ENCODE results near the gene ROCK1. TPM values are rescaled to one million over a fixed set of nuclear protein-coding genes. Genes with fewer than 3 reads are reported as not detected.

Gene ROCK1
- total RNA-seq, 1 experiment from 2014 or later: 50.3 TPM

DNA sequence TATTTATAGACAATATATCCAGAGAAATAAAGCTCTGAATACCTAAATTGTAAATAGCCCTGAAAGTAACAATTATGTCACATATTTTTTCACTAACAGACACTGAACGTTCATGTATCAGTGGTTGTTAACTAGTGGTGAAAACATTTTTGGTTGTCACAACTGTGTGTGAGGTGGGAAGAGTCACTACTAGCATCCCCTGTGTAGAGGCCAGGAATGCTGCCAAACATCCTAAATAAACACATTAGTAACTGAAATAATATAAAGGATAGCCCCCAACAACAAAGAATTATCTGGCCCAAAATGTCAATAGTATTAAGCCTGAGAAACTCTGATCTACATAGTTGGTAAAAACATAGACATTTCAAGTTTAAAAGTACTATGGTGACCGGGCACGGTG lies 64.5 kb downstream of the ROCK1 start:
- H3K4me1 Mint-ChIP-seq (ENCODE audit: low read depth, unreplicated experiment): no peaks in the 10 kb centered on the region
- CTCF ChIA-PET: no interaction called here
- no peak for DNase-seq
- H3K9me3 ChIP-seq: no peaks in the 10 kb centered on the region
- H3K27me3 Mint-ChIP-seq (ENCODE audit: insufficient read depth, unreplicated experiment): no peaks in the 10 kb centered on the region
- intact Hi-C loops (cut with micrococcal nuclease; ENCODE audit: unreplicated experiment): loop anchor here (10.0 kb wide), 1 partner anchor 72 kb away; no protein-coding TSS in a partner anchor
- H3K4me1 ChIP-seq: no peaks in the 10 kb centered on the region
- no TSS peak for BruUV-seq (replicated peaks)
- no peak overlapping the region for H3K4me3 Mint-ChIP-seq (ENCODE audit: unreplicated experiment)
- no peaks in the 10 kb centered on the region for H3K27me3 ChIP-seq (replicated peaks; ENCODE audit: control insufficient read depth, insufficient read depth, low read length)
- peaks cover 5% of the 10 kb centered on the region for H3K36me3 Mint-ChIP-seq (ENCODE audit: insufficient read depth, unreplicated experiment)
- H3K36me3 ChIP-seq (ENCODE audit: control insufficient read depth, insufficient read depth, low read length): no peaks in the 10 kb centered on the region
- no peak overlapping the region for H3K27ac Mint-ChIP-seq (ENCODE audit: unreplicated experiment)
- POLR2A ChIA-PET: no interaction called here
- H3K9me3 Mint-ChIP-seq (ENCODE audit: unreplicated experiment): no peaks in the 10 kb centered on the region
- no peak overlapping the region for H3K4me3 ChIP-seq (ENCODE audit: low read depth, low read length)
- TF ChIP-seq, protein P1, sequence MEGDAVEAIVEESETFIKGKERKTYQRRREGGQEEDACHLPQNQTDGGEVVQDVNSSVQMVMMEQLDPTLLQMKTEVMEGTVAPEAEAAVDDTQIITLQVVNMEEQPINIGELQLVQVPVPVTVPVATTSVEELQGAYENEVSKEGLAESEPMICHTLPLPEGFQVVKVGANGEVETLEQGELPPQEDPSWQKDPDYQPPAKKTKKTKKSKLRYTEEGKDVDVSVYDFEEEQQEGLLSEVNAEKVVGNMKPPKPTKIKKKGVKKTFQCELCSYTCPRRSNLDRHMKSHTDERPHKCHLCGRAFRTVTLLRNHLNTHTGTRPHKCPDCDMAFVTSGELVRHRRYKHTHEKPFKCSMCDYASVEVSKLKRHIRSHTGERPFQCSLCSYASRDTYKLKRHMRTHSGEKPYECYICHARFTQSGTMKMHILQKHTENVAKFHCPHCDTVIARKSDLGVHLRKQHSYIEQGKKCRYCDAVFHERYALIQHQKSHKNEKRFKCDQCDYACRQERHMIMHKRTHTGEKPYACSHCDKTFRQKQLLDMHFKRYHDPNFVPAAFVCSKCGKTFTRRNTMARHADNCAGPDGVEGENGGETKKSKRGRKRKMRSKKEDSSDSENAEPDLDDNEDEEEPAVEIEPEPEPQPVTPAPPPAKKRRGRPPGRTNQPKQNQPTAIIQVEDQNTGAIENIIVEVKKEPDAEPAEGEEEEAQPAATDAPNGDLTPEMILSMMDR (IDR thresholded peaks at IDR 0.05; ENCODE audit: insufficient read depth in 1 of 2, low read depth in 1 of 2, low read length in 1 of 2, severe bottlenecking in 1 of 2, unreplicated experiment in 1 of 2): no peak

DNA sequence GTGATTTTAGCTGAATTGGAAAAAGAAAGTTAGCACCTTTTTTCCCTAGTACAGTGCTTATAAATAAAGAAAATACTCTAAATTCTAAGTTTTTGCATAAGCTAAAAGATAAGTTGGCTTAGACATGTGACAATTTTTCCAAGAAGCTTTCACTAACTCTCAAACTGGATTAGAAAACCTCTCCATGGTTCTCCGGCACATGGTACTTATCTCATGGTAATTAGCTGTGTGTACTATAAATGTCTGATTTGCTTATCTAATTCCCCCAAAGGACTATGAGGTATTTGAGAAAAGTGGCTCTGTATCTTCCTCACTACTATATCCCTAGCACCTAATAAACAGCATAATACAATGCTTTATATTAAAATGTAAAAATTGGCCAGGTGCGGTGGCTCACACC lies 71.1 kb downstream of the ROCK1 start:
- no peak for DNase-seq
- H3K4me1 Mint-ChIP-seq (ENCODE audit: low read depth, unreplicated experiment): no peaks in the 10 kb centered on the region
- Histone ChIP-seq H3K4me1 (no peaks in the 10 kb centered on the region), H3K9me3 (no peaks in the 10 kb centered on the region), H3K4me3 (ENCODE audit: low read depth, low read length) (no peak overlapping the region), H3K36me3 (ENCODE audit: control insufficient read depth, insufficient read depth, low read length) (no peaks in the 10 kb centered on the region), H3K27me3 (replicated peaks; ENCODE audit: control insufficient read depth, insufficient read depth, low read length) (no peaks in the 10 kb centered on the region)
- TF ChIP-seq, protein P1 (IDR thresholded peaks at IDR 0.05; ENCODE audit: insufficient read depth in 1 of 2, low read depth in 1 of 2, low read length in 1 of 2, severe bottlenecking in 1 of 2, unreplicated experiment in 1 of 2): no peak
- intact Hi-C loops (cut with micrococcal nuclease; ENCODE audit: unreplicated experiment): loop anchor here (10.0 kb wide), 1 partner anchor 66 kb away; no protein-coding TSS in a partner anchor
- H3K27ac Mint-ChIP-seq (ENCODE audit: unreplicated experiment): no peak overlapping the region
- H3K4me3 Mint-ChIP-seq (ENCODE audit: unreplicated experiment): no peak overlapping the region
- H3K9me3 Mint-ChIP-seq (ENCODE audit: unreplicated experiment): no peaks in the 10 kb centered on the region
- H3K27me3 Mint-ChIP-seq (ENCODE audit: insufficient read depth, unreplicated experiment): no peaks in the 10 kb centered on the region
- ChIA-PET POLR2A (no interaction called here), CTCF (no interaction called here)
- peaks cover 5% of the 10 kb centered on the region for H3K36me3 Mint-ChIP-seq (ENCODE audit: insufficient read depth, unreplicated experiment)
- BruUV-seq (replicated peaks): no TSS peak

DNA sequence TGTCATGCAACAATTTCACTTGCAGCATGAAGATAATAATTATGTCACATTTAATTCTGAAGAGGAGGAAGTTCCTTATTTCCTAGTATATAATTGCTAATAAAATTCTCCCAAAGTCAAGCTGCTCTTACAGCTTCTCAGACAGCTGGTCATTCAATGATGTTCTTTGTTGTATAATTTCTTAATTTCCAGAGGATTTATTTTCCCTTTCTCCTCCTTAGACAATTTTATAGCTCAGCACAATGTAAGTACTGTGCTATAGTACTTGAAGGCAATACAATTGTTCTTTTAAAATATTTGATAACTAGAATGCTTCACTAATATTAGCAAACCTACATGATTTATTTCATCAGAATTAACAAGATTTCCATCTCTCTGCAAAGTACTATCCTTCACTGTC lies 73.4 kb downstream of the ROCK1 start:
- Mint-ChIP-seq H3K4me1 (ENCODE audit: low read depth, unreplicated experiment) (no peaks in the 10 kb centered on the region), H3K9me3 (ENCODE audit: unreplicated experiment) (no peaks in the 10 kb centered on the region), H3K4me3 (ENCODE audit: unreplicated experiment) (no peak overlapping the region), H3K27me3 (ENCODE audit: insufficient read depth, unreplicated experiment) (no peaks in the 10 kb centered on the region), H3K36me3 (ENCODE audit: insufficient read depth, unreplicated experiment) (no peaks in the 10 kb centered on the region), H3K27ac (ENCODE audit: unreplicated experiment) (no peak overlapping the region)
- no peak for DNase-seq
- H3K4me1 ChIP-seq: no peaks in the 10 kb centered on the region
- no peaks in the 10 kb centered on the region for H3K9me3 ChIP-seq
- intact Hi-C loops (cut with micrococcal nuclease; ENCODE audit: unreplicated experiment): no loop called here
- no peaks in the 10 kb centered on the region for H3K36me3 ChIP-seq (ENCODE audit: control insufficient read depth, insufficient read depth, low read length)
- no peak overlapping the region for H3K4me3 ChIP-seq (ENCODE audit: low read depth, low read length)
- ChIA-PET CTCF (interaction anchor here (0.6 kb wide), 1 partner anchor 309 kb away, joined by 3 read pairs; no protein-coding TSS in a partner anchor), POLR2A (no interaction called here)
- no TSS peak for BruUV-seq (replicated peaks)
- H3K27me3 ChIP-seq (replicated peaks; ENCODE audit: control insufficient read depth, insufficient read depth, low read length): no peaks in the 10 kb centered on the region
- TF ChIP-seq, protein P1 (IDR thresholded peaks at IDR 0.05; ENCODE audit: insufficient read depth in 1 of 2, low read depth in 1 of 2, low read length in 1 of 2, severe bottlenecking in 1 of 2, unreplicated experiment in 1 of 2): no peak
